ENCODE data around the gene NKTR. TPM values are rescaled to one million over a fixed set of nuclear protein-coding genes. Genes with fewer than 3 reads are reported as not detected.
"Not testable (repeated sequence)": the region's sequence is repeated elsewhere in the genome, so short reads cannot be mapped to it uniquely, and the experiment has no call there.

NKTR gene
- total RNA-seq, 1 experiment from 2014 or later, result 21.3 TPM

DNA sequence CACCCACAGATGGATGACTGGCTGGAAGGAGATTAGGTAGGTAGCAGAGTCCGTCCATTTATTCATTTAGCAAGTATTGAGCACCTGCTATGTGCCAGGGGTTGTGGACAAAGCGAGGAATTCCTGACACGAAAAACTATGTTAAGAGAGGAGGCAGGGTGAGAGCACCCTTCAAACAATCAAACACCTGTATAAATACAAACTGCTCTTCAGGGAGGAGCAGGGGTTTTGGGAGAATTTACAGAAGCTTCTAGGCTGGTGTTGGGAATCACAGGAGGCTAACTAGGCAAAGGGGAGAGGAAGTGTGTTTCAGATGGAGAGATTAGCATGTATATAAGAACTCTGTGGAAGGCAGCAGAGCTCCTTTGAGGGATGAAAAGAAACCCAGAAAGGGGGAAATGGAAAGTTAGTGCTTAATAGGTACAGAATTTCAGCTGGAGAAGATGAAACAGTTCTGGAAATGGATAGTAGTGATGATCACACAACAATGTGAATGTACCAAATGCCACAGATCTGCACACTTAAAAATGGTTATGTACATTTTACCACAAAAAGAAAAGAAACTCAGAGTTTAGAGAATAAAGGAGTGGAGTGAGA lies 17.9 kb upstream of the NKTR start:
- no peaks in the 10 kb centered on the region for H3K27me3 ChIP-seq (ENCODE audit: control insufficient read depth, insufficient read depth, low read length)
- no peaks in the 10 kb centered on the region for H3K36me3 ChIP-seq (replicated peaks; ENCODE audit: control insufficient read depth, insufficient read depth, low read length)
- peak overlapping the region; percentile 88 for H3K4me3 ChIP-seq (ENCODE audit: insufficient read depth, low read depth, low read length)
- DNase-seq, result peak; percentile 47

DNA sequence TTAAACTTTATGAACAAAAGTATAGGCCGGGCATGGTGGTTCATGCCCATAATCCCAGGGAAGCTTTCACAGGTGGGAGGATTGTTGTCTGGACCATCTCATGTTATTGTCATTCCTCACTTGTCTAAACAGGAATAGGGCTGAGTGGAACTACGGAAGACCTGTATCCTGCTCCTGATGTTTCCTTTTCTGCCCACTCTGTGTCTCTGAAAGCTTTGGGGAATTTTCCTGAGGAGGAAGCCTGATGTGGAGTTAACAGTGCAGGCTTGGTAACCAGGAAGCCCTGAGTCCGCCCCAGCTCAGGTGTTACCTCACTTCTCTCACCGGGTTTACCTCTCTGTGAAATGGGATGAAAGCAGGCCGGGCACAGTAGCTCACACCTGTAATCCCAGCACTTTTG lies 11.9 kb upstream of the NKTR start:
- no peak for DNase-seq
- no peaks in the 10 kb centered on the region for H3K27me3 ChIP-seq (ENCODE audit: control insufficient read depth, insufficient read depth, low read length)
- no peak overlapping the region for H3K4me3 ChIP-seq (ENCODE audit: insufficient read depth, low read depth, low read length)
- H3K36me3 ChIP-seq (replicated peaks; ENCODE audit: control insufficient read depth, insufficient read depth, low read length), result no peaks in the 10 kb centered on the region; the same call in 1 of the 2 replicates

DNA sequence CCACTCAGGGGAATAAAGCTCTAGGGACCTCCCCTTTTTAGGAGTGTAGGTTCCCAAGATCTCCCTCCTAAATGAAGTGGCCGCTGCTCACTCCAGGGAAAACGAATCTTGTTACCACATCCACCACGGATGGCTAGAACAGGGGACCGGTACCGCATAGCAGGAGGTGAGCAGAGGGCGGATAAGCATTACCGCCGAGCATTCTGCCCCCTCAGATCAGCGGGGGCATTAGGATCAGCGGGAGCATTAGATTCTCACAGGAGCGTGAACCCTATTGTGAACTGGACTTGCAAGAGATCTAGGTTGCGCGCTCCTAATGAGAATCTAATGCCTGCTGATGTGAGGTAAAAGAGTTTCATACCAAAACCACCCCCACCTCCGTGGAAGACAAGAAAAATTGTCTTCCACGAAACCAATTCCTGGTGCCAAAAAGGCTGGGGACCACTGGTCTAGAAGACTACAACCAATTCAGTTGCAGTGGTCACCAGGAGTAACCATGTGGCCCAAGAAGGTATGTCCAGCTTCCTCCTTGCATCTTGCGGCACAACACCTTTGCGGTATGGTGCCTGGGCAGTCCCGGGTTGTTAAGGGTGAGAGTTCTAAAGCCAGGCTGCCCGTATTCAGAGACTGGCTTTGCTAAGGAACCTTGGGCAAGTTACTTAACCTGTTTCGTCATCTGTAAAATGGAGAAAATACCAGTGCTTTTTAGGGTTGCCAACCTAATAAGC lies 10.9 kb upstream of the NKTR start:
- no peaks in the 10 kb centered on the region; the same call in none of the 2 replicates for H3K36me3 ChIP-seq (replicated peaks; ENCODE audit: control insufficient read depth, insufficient read depth, low read length)
- no peaks in the 10 kb centered on the region for H3K27me3 ChIP-seq (ENCODE audit: control insufficient read depth, insufficient read depth, low read length)
- DNase-seq, result no peak
- H3K4me3 ChIP-seq (ENCODE audit: insufficient read depth, low read depth, low read length), result no peak overlapping the region

GRCh38 chr3:42590989-42591756 lies 9.3 kb upstream of the NKTR start:
- H3K27me3 ChIP-seq (ENCODE audit: control insufficient read depth, insufficient read depth, low read length), result no peaks in the 10 kb centered on the region
- H3K36me3 ChIP-seq (replicated peaks; ENCODE audit: control insufficient read depth, insufficient read depth, low read length), result peaks cover 2% of the 10 kb centered on the region
- no peak for DNase-seq
- peak overlapping the region; percentile 80 for H3K4me3 ChIP-seq (ENCODE audit: insufficient read depth, low read depth, low read length)

DNA sequence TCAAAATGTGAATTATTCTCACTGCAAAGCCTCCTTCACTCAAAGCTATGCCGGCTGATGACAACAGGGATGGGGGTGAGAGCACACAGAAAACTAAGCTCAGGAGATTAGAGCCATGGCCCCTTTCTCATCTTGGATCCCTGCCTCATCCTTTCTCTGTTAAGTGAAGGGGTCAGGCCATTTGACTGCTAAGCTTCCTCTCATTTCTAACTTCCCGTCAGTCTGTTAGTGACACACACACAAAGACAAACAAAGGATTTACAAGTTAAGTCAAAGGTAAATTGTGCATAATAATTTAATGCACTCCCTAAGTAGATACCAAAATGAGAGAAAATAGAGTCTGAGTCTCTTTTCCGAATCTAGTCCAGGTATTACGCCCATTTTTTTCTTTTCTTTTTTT lies 8.7 kb upstream of the NKTR start:
- H3K27me3 ChIP-seq (ENCODE audit: control insufficient read depth, insufficient read depth, low read length), result no peaks in the 10 kb centered on the region
- DNase-seq, result no peak
- H3K36me3 ChIP-seq (replicated peaks; ENCODE audit: control insufficient read depth, insufficient read depth, low read length), result peaks cover 2% of the 10 kb centered on the region
- H3K4me3 ChIP-seq (ENCODE audit: insufficient read depth, low read depth, low read length), result peak overlapping the region; percentile 80; the same call in 1 of the 2 replicates

DNA sequence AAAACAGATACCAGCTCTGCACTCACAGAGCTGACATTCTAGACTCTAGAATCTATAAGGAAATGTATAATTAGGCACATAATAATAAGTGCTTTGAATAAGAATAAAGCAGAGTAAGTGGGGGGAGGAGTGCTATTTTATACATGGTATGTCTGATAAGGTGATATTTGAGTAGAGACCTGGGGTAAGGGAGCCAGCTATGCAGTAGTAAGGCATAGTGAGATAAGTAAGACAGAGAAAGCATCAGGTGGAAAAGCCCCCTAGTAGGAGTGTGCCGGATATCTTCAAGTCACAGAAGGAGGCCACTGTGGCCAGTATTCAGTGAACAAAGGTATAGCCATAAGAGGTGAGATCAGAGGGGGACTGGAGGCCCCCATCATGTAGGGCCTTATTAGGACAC lies 6.9 kb upstream of the NKTR start:
- Histone ChIP-seq H3K4me3 (ENCODE audit: insufficient read depth, low read depth, low read length) (no peak overlapping the region), H3K36me3 (replicated peaks; ENCODE audit: control insufficient read depth, insufficient read depth, low read length) (peaks cover 2% of the 10 kb centered on the region), H3K27me3 (ENCODE audit: control insufficient read depth, insufficient read depth, low read length) (no peaks in the 10 kb centered on the region)
- DNase-seq, result no peak

DNA sequence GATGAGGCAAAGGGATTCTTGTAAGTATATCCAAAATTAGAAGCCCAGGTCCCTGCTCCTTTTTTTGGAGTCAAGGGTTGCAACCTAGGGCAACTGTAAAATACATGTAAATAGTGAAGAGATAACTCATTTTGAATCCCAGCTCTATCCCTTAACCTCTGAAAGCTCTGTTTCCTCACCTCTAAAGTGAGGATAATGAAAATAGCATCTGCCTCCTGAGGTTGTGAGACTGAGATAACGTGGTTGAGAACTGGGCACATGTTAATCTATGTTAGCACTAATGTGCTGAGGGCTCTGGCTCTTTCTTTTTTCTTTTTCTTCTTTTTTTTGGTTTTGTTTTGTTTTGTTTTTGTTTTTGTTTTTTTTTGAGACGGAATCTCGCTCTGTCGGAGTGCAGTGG lies 4.8 kb upstream of the NKTR start:
- H3K4me3 ChIP-seq (ENCODE audit: insufficient read depth, low read depth, low read length), result no peak overlapping the region
- H3K36me3 ChIP-seq (replicated peaks; ENCODE audit: control insufficient read depth, insufficient read depth, low read length), result peaks cover 2% of the 10 kb centered on the region
- H3K27me3 ChIP-seq (ENCODE audit: control insufficient read depth, insufficient read depth, low read length), result no peaks in the 10 kb centered on the region
- no peak for DNase-seq

DNA sequence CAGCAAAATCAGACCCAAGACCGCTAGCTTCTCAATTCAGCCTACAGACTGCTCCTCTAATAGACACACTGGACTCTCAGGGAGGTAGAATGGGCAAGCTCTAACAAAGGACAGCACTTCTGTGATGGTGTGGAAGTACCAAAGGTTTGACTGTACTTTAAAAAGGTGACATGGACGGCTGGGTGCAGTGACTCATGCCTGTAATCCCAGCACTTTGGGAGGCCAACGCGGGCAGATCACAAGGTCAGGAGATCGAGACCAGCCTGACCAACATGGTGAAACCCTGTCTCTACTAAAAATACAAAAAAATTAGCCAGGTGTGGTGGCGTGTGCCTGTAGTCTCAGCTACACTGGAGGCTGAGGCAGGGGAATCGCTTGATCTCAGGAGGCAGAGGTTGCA lies 3.4 kb upstream of the NKTR start:
- DNase-seq; H3K4me3 ChIP-seq (ENCODE audit: insufficient read depth, low read depth, low read length); H3K27me3 ChIP-seq (ENCODE audit: control insufficient read depth, insufficient read depth, low read length); H3K36me3 ChIP-seq (replicated peaks; ENCODE audit: control insufficient read depth, insufficient read depth, low read length): not testable (repeated sequence)

- H3K27me3 ChIP-seq (ENCODE audit: control insufficient read depth, insufficient read depth, low read length), result no peaks in the 10 kb centered on the region
- DNase-seq, result peak; percentile 85
- no peaks in the 10 kb centered on the region for H3K36me3 ChIP-seq (replicated peaks; ENCODE audit: control insufficient read depth, insufficient read depth, low read length)
- H3K4me3 ChIP-seq (ENCODE audit: insufficient read depth, low read depth, low read length), result peak overlapping the region; percentile 97
Measured at GRCh38 chr3:42600958-42601675, 631 bp downstream of the NKTR start.

GRCh38 chr3:42601896-42602581 lies 1.6 kb downstream of the NKTR start:
- Histone ChIP-seq H3K36me3 (replicated peaks; ENCODE audit: control insufficient read depth, insufficient read depth, low read length) (no peaks in the 10 kb centered on the region), H3K27me3 (ENCODE audit: control insufficient read depth, insufficient read depth, low read length) (no peaks in the 10 kb centered on the region), H3K4me3 (ENCODE audit: insufficient read depth, low read depth, low read length) (peak overlapping the region; percentile 97)
- no peak for DNase-seq

- no peak for DNase-seq
- no peak overlapping the region for H3K4me3 ChIP-seq (ENCODE audit: insufficient read depth, low read depth, low read length)
- no peaks in the 10 kb centered on the region for H3K36me3 ChIP-seq (replicated peaks; ENCODE audit: control insufficient read depth, insufficient read depth, low read length)
- H3K27me3 ChIP-seq (ENCODE audit: control insufficient read depth, insufficient read depth, low read length), result no peaks in the 10 kb centered on the region
Measured at GRCh38 chr3:42602961-42603360, 2.5 kb downstream of the NKTR start.

GRCh38 chr3:42605546-42606173 lies 5.2 kb downstream of the NKTR start:
- no peak for DNase-seq
- Histone ChIP-seq H3K27me3 (ENCODE audit: control insufficient read depth, insufficient read depth, low read length) (no peaks in the 10 kb centered on the region), H3K36me3 (replicated peaks; ENCODE audit: control insufficient read depth, insufficient read depth, low read length) (no peaks in the 10 kb centered on the region), H3K4me3 (ENCODE audit: insufficient read depth, low read depth, low read length) (no peak overlapping the region)

- no peaks in the 10 kb centered on the region for H3K27me3 ChIP-seq (ENCODE audit: control insufficient read depth, insufficient read depth, low read length)
- DNase-seq, result no peak
- no peak overlapping the region for H3K4me3 ChIP-seq (ENCODE audit: insufficient read depth, low read depth, low read length)
- H3K36me3 ChIP-seq (replicated peaks; ENCODE audit: control insufficient read depth, insufficient read depth, low read length), result no peaks in the 10 kb centered on the region
Measured at GRCh38 chr3:42608581-42608980, 8.1 kb downstream of the NKTR start.

DNA sequence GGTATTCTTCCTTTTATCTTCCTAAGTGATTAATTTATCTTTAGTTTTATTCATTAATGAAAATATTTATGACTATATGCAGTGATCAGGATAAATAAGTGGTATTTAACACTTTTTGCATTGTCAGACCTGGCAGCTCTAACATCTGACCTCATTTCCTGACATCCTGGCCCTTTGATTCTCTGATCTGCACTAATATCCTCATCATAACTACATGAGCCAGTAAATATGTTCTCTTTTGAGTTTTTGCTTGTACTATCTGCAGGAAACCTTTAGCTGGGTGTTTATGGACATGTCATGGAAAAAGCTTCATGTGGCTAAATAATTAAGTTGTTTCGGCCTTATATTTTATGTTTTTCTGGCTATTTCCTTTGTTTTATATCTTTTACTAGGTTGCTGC lies 10.5 kb downstream of the NKTR start:
- H3K27me3 ChIP-seq (ENCODE audit: control insufficient read depth, insufficient read depth, low read length), result no peaks in the 10 kb centered on the region
- H3K36me3 ChIP-seq (replicated peaks; ENCODE audit: control insufficient read depth, insufficient read depth, low read length), result no peaks in the 10 kb centered on the region
- no peak overlapping the region for H3K4me3 ChIP-seq (ENCODE audit: insufficient read depth, low read depth, low read length)
- DNase-seq, result no peak
